ENCODE data around the gene STAMBP.

Gene STAMBP

GRCh38 chr2:73908689-73909652, 80.2 kb downstream of the STAMBP start:
- DNase-seq = no peak

GRCh38 chr2:73910873-73911547, 82.2 kb downstream of the STAMBP start:
- no peak for DNase-seq

- DNase-seq = no peak
Measured at GRCh38 chr2:73911548-73912208, 82.9 kb downstream of the STAMBP start.

- DNase-seq = no peak
Measured at GRCh38 chr2:73913414-73914054, 84.8 kb downstream of the STAMBP start.

GRCh38 chr2:73914667-73915066, 85.9 kb downstream of the STAMBP start:
- no peak for DNase-seq

GRCh38 chr2:73915437-73915993, 86.8 kb downstream of the STAMBP start:
- DNase-seq = no peak

- DNase-seq = no peak
Measured at GRCh38 chr2:73916666-73917065, 87.9 kb downstream of the STAMBP start.

- DNase-seq = no peak
Measured at GRCh38 chr2:73917296-73917695, 88.5 kb downstream of the STAMBP start.

GRCh38 chr2:73917696-73918207, 89.0 kb downstream of the STAMBP start:
- no peak for DNase-seq

- DNase-seq = no peak
Measured at GRCh38 chr2:73918856-73919255, 90.1 kb downstream of the STAMBP start.

GRCh38 chr2:73919596-73920228, 91.0 kb downstream of the STAMBP start:
- no peak for DNase-seq

GRCh38 chr2:73920577-73921545, 92.1 kb downstream of the STAMBP start:
- DNase-seq = no peak

- DNase-seq = no peak
Measured at GRCh38 chr2:73921581-73921980, 92.8 kb downstream of the STAMBP start.

GRCh38 chr2:73922681-73923080, 93.9 kb downstream of the STAMBP start:
- DNase-seq = no peak

Measured in NCI-H2171 (cell line).